IMR-90 (cell line): ENCODE data around the gene INPP5E. TPM values are rescaled to one million over a fixed set of nuclear protein-coding genes. Genes with fewer than 3 reads are reported as not detected.

Experiments
- ATAC-seq: fragments of 200-7000 bp; cut with Tn5 transposase; 2 replicates; pipeline ENCODE4 v1.9.1; 2020; ENCODE audit warnings: low read depth, mild to moderate bottlenecking, moderate library complexity
- BruUV-seq: library from RNA; stranded (reverse); fragments of 400-500 nt; replicated peaks from 2 replicates; lab custom pipeline; 2021; lab: Mats Ljungman, UMichigan
- CTCF ChIA-PET: fragments of 300-600 bp; formaldehyde crosslinking; extraction: SDS; loops from one replicate; lab custom pipeline; 2021; ENCODE audit warnings: antibody characterized with exemption; lab: Yijun Ruan, JAX
- POLR2A ChIA-PET: fragments of 300-600 bp; sonication (Branson Sonifier 250); formaldehyde crosslinking; loops from one replicate; lab custom pipeline; 2022; ENCODE audit warnings: antibody characterized with exemption; ENCODE audit not compliant: unreplicated experiment; lab: Charles Lee
- DNase-seq: peaks from one replicate; pipeline ENCODE4 v3.0.0; 2013
- H2AFZ ChIP-seq: replicated peaks from 2 replicates; pipeline ENCODE3; 2013; ENCODE audit warnings: low read length, mild to moderate bottlenecking; ENCODE audit not compliant: poor library complexity
- H2AK5ac ChIP-seq: 2 replicates; pipeline ENCODE4 v1.6.1; 2013; ENCODE audit warnings: low read depth, low read length, inconsistent platforms
- H2AK9ac ChIP-seq: replicated peaks from 2 replicates; pipeline ENCODE3; 2013; ENCODE audit warnings: mild to moderate bottlenecking, low read depth, low read length, moderate library complexity; ENCODE audit not compliant: poor library complexity
- H2BK120ac ChIP-seq: 2 replicates; pipeline ENCODE4 v1.6.1; 2013; ENCODE audit warnings: low read depth, low read length, inconsistent platforms
- H2BK15ac ChIP-seq: 3 replicates; pipeline ENCODE4 v1.6.1; 2013; ENCODE audit warnings: low read depth, low read length, inconsistent platforms
- H2BK20ac ChIP-seq: 2 replicates; pipeline ENCODE4 v1.6.1; 2013; ENCODE audit warnings: low read depth, mild to moderate bottlenecking, inconsistent platforms, low read length, moderate library complexity
- H2BK5ac ChIP-seq: 2 replicates; pipeline ENCODE4 v1.6.1; 2013; ENCODE audit warnings: mild to moderate bottlenecking, low read depth, low read length, inconsistent platforms; ENCODE audit not compliant: poor library complexity, severe bottlenecking
- H3K14ac ChIP-seq: replicated peaks from 2 replicates; pipeline ENCODE4 v1.6.1; 2013; ENCODE audit warnings: low read depth, low read length, inconsistent platforms
- H3K18ac ChIP-seq: 2 replicates; pipeline ENCODE4 v1.6.1; 2013; ENCODE audit warnings: low read depth, low read length, control low read depth
- H3K23ac ChIP-seq: 2 replicates; pipeline ENCODE4 v1.6.1; 2013; ENCODE audit warnings: low read depth, low read length, inconsistent platforms
- H3K27ac ChIP-seq: 2 replicates; pipeline ENCODE4 v1.5.1; 2013; ENCODE audit warnings: mild to moderate bottlenecking, control low read depth, low read length; ENCODE audit not compliant: insufficient read depth
- H3K27me3 ChIP-seq: 2 replicates; pipeline ENCODE4 v1.6.1; 2013; ENCODE audit warnings: low read length; ENCODE audit not compliant: control insufficient read depth, insufficient read depth
- H3K36me3 ChIP-seq: 2 replicates; pipeline ENCODE4 v1.6.1; 2013; ENCODE audit warnings: low read length, mixed read lengths; ENCODE audit not compliant: control insufficient read depth, insufficient read depth
- H3K4ac ChIP-seq: 2 replicates; pipeline ENCODE4 v1.6.1; 2013; ENCODE audit warnings: low read depth, low read length, inconsistent platforms
- H3K4me1 ChIP-seq: 2 replicates; pipeline ENCODE4 v1.6.1; 2013; ENCODE audit warnings: low read length, mixed read lengths; ENCODE audit not compliant: control insufficient read depth, insufficient read depth
- H3K4me2 ChIP-seq: 2 replicates; pipeline ENCODE4 v1.6.1; 2013; ENCODE audit warnings: low read depth, mild to moderate bottlenecking, control low read depth, low read length, moderate library complexity
- H3K4me3 ChIP-seq: 2 replicates; pipeline ENCODE4 v1.5.1; 2013; ENCODE audit warnings: low read depth, mild to moderate bottlenecking, control low read depth, low read length, moderate library complexity; ENCODE audit not compliant: insufficient read depth
- H3K56ac ChIP-seq: 2 replicates; pipeline ENCODE4 v1.6.1; 2013; ENCODE audit warnings: low read length, inconsistent platforms; ENCODE audit not compliant: insufficient read depth; ENCODE audit errors: extremely low read depth
- H3K79me1 ChIP-seq, 2 experiments: 2 replicates each; pipeline ENCODE4 v1.6.1; 2013; ENCODE audit warnings: low read length in 2 of 2, inconsistent platforms in 1 of 2, low read depth in 1 of 2
- H3K9ac ChIP-seq: 2 replicates; pipeline ENCODE4 v1.6.1; 2013; ENCODE audit warnings: low read depth, low read length, control low read depth
- H3K9me1 ChIP-seq: 2 replicates; pipeline ENCODE4 v1.6.1; 2013; ENCODE audit warnings: low read length, inconsistent platforms; ENCODE audit not compliant: insufficient read depth
- H3K9me3 ChIP-seq: 2 replicates; pipeline ENCODE4 v1.6.1; 2013; ENCODE audit warnings: low read length; ENCODE audit not compliant: control insufficient read depth, insufficient read depth
- H4K20me1 ChIP-seq: 2 replicates; pipeline ENCODE4 v1.6.1; 2013; ENCODE audit warnings: low read length, inconsistent platforms; ENCODE audit not compliant: insufficient read depth
- H4K5ac ChIP-seq: 2 replicates; pipeline ENCODE4 v1.6.1; 2013; ENCODE audit warnings: mild to moderate bottlenecking, low read depth, low read length, control low read depth
- H4K8ac ChIP-seq, 2 experiments: 2 replicates each; pipeline ENCODE4 v1.6.1; 2013; ENCODE audit warnings: low read depth in 2 of 2, low read length in 2 of 2, control low read depth in 1 of 2, inconsistent platforms in 1 of 2
- H4K91ac ChIP-seq: 2 replicates; pipeline ENCODE4 v1.6.1; 2013; ENCODE audit warnings: low read depth, low read length, inconsistent platforms; ENCODE audit not compliant: insufficient read depth
- BHLHE40 ChIP-seq: fragments of 150-350 bp; IDR thresholded peaks from 2 replicates; pipeline ENCODE4 v1.6.1; 2016; ENCODE audit warnings: mild to moderate bottlenecking, low read depth, low read length
- CEBPB ChIP-seq: IDR thresholded peaks from 2 replicates; pipeline ENCODE4 v1.6.1; 2012; ENCODE audit warnings: low read depth, low read length, improper control_type of control experiment
- CHD1 ChIP-seq: IDR thresholded peaks from 2 replicates; pipeline ENCODE4 v1.6.1; 2012; ENCODE audit warnings: low read depth, low read length, improper control_type of control experiment
- CTCF ChIP-seq: conservative IDR thresholded peaks from 2 replicates; pipeline ENCODE4 v1.5.1; 2012; ENCODE audit warnings: mild to moderate bottlenecking, low read depth, low read length, improper control_type of control experiment
- MAFK ChIP-seq: IDR thresholded peaks from 2 replicates; pipeline ENCODE4 v1.6.1; 2012; ENCODE audit warnings: low read depth, low read length, improper control_type of control experiment
- MAZ ChIP-seq: IDR thresholded peaks from 2 replicates; pipeline ENCODE4 v1.6.1; 2012; ENCODE audit warnings: low read depth, mild to moderate bottlenecking, low read length, improper control_type of control experiment, moderate library complexity, borderline replicate concordance
- MXI1 ChIP-seq: IDR thresholded peaks from 2 replicates; pipeline ENCODE4 v1.6.1; 2012; ENCODE audit warnings: low read depth, mild to moderate bottlenecking, low read length, moderate library complexity, borderline replicate concordance
- NFE2L2 ChIP-seq: fragments of 150-350 bp; IDR thresholded peaks from 2 replicates; pipeline ENCODE4 v1.6.1; 2016; ENCODE audit warnings: low read depth, mild to moderate bottlenecking, low read length
- POLR2A ChIP-seq: IDR thresholded peaks from 2 replicates; pipeline ENCODE4 v1.6.1; 2012; ENCODE audit warnings: mild to moderate bottlenecking, low read depth, low read length
- RAD21 ChIP-seq: IDR thresholded peaks from 2 replicates; pipeline ENCODE4 v1.6.1; 2012; ENCODE audit warnings: low read length, improper control_type of control experiment
- RFX5 ChIP-seq: IDR thresholded peaks from 2 replicates; pipeline ENCODE4 v1.8.0; 2012; ENCODE audit warnings: low read depth, mild to moderate bottlenecking, low read length, moderate library complexity
- SMC3 ChIP-seq: fragments of 150-350 bp; IDR thresholded peaks from 2 replicates; pipeline ENCODE4 v1.6.1; 2016; ENCODE audit warnings: low read depth, mild to moderate bottlenecking, antibody characterized with exemption, low read length, moderate library complexity
- USF2 ChIP-seq: fragments of 150-350 bp; IDR thresholded peaks from 2 replicates; pipeline ENCODE4 v1.6.1; 2017; ENCODE audit warnings: mild to moderate bottlenecking, antibody characterized with exemption, low read length, low read depth
- WGBS, 2 experiments: methylation state at CpG; one replicate each; pipeline versions ENCODE4 v1.1.5 to v1.1.7; 2013; ENCODE audit warnings: missing lambda C conversion rate in 2 of 2; ENCODE audit not compliant: insufficient read length in 1 of 2; ENCODE audit errors: extremely low coverage in 2 of 2; 5-methylcytosine and 5-hydroxymethylcytosine counted together
- dilution Hi-C: fragments of 300-500 bp; cut with HindIII; formaldehyde crosslinking; loops from one replicate; pipeline ENCODE4 v1.14.3; 2018; ENCODE audit warnings: low sequenced_read_pairs; ENCODE audit not compliant: unreplicated experiment
- in situ Hi-C: fragments of 300-500 bp; cut with MboI; formaldehyde crosslinking; loops from 3 replicates; pipeline ENCODE4 v1.14.3; 2019; ENCODE audit warnings: low sequenced_read_pairs, inconsistent platforms, mixed read lengths
- intact Hi-C: fragments of 100-400 bp; cut with micrococcal nuclease; formaldehyde crosslinking; loops from 2 replicates; pipeline ENCODE4 v1.10.0; 2022
- polyA plus RNA-seq, 3 experiments: library from polyadenylated mRNA; depleted of rRNA; stranded (reverse); fragments of >200 nt; gene quantifications; 2 replicates each; pipeline ENCODE4 v1.2.3, GENCODE V29; 2012; ENCODE audit warnings: low replicate concordance in 1 of 3
- total RNA-seq: library from RNA; depleted of rRNA; stranded (reverse); fragments of >200 nt; gene quantifications from 2 replicates; pipeline ENCODE4 v1.2.3, GENCODE V29; 2012
- TF ChIP-seq, protein P1 (sequence below): fragments of 150-350 bp; IDR thresholded peaks from 2 replicates; pipeline ENCODE4 v1.6.1; 2016; ENCODE audit warnings: low read depth, mild to moderate bottlenecking, low read length, moderate library complexity, borderline replicate concordance

Gene INPP5E
- total and polyA plus RNA-seq, 2 of the 4 experiments (the other 2 are of a cell fraction): 1.6 to 9.4 TPM

DNA sequence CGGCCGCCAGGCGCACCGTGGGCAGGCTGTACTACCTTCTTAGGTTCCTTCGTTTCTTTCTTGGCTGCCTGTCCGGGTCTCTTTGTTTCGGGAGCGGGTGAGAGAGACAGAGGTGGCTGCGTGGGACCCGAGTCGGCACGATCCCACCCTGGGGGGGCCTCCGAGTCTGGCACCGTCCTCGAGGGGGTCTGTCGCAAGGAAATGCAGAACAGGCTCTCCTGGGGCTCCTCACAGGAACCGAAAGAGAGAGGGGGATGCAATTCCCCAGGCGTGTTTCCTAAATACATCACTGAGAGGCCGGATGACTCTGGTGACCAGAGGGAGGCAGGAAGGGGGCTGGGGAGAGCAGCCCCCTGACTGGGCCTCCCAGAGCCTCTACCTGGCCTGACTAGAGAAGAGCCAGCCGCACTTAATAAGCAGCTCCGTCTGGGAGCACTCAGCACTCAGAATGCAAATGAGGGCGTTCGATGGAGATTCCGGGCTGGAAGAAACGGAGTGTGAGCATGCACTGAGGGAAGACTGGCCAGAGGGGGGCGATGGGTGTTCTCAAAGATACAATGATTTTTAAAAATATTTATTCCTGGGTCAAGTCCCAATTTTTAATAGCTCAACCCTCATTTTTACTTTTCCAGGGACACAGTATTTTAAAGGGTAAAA, 11.7 kb upstream of the INPP5E start:
- Histone ChIP-seq H4K8ac (no peak overlapping the region), H3K4me1 (no peaks in the 10 kb centered on the region), H3K4ac (no peak overlapping the region), H2AK9ac (no peak overlapping the region), H2AK5ac (no peak overlapping the region), H3K4me3 (no peak overlapping the region), H3K56ac (no peak overlapping the region), H4K20me1 (peaks cover 19% of the 10 kb centered on the region), H3K9me3 (no peaks in the 10 kb centered on the region), H3K9me1 (no peaks in the 10 kb centered on the region), H3K27me3 (no peaks in the 10 kb centered on the region), H2BK15ac (no peak overlapping the region), H2BK120ac (no peak overlapping the region), H3K14ac (no peak overlapping the region), H3K36me3 (peaks cover 80% of the 10 kb centered on the region), H3K23ac (no peak overlapping the region), H3K4me2 (no peak overlapping the region), H2AFZ (no peak overlapping the region), H3K18ac (no peak overlapping the region), H3K27ac (no peak overlapping the region), H2BK20ac (no peak overlapping the region), H4K5ac (no peak overlapping the region), H3K79me1 (peaks cover 15 to 29% of the 10 kb centered on the region in 2 experiments; a peak in 2 of 4 replicates), H4K91ac (no peak overlapping the region), H2BK5ac (no peak overlapping the region), H3K9ac (no peak overlapping the region)
- dilution Hi-C loops (no loop called here), intact Hi-C loops (no loop called here), in situ Hi-C loops (no loop called here)
- ChIA-PET POLR2A (no interaction called here), CTCF (no interaction called here)
- DNase-seq: no peak
- no peak for ATAC-seq
- BruUV-seq: no TSS peak
- TF ChIP-seq MAFK (no peak), USF2 (no peak), CEBPB (no peak), NFE2L2 (no peak), BHLHE40 (no peak), POLR2A (no peak), SMC3 (no peak), MXI1 (no peak), CTCF (no peak), RFX5 (no peak), RAD21 (no peak), MAZ (no peak), CHD1 (no peak)
- TF ChIP-seq, protein P1, sequence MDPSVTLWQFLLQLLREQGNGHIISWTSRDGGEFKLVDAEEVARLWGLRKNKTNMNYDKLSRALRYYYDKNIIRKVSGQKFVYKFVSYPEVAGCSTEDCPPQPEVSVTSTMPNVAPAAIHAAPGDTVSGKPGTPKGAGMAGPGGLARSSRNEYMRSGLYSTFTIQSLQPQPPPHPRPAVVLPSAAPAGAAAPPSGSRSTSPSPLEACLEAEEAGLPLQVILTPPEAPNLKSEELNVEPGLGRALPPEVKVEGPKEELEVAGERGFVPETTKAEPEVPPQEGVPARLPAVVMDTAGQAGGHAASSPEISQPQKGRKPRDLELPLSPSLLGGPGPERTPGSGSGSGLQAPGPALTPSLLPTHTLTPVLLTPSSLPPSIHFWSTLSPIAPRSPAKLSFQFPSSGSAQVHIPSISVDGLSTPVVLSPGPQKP: no peak
- WGBS, 2 experiments: 95% methylated on average over 15 of the region's 26 CpGs; no CpG with 5 or more reads in 1 of the 2 experiments
